Left ventricle myocardium superior (tissue), 1 donor: Measurements from ENCODE around the gene ADAMTS12. TPM values are rescaled to one million over a fixed set of nuclear protein-coding genes. Genes with fewer than 3 reads are reported as not detected.

Experiments
- ATAC-seq: fragments of 200-7000 bp; cut with Tn5 transposase; one replicate; pipeline ENCODE4 v1.9.1; 2020; ENCODE audit warnings: mild to moderate bottlenecking, moderate library complexity
- DNase-seq: peaks from one replicate; pipeline ENCODE4 v3.0.0-alpha.2; 2020
- intact Hi-C: fragments of 100-400 bp; cut with micrococcal nuclease; formaldehyde crosslinking; loops from one replicate; pipeline ENCODE4 v1.11.0; 2022
- total RNA-seq: library from RNA; stranded (reverse); fragmentation: NEBNext Ultra II Directional; extraction: Animal tissue kit (Norgen Biotek cat#: 25700); gene quantifications from one replicate; pipeline ENCODE4 v1.2.1, GENCODE V29; 2021
- donor health status: DM: no; HTN: yes; CAD: no; lungs with severe emphysema.

The ADAMTS12 gene
- total RNA-seq, 1 donor from 2014 or later = 1.4 TPM

GRCh38 chr5:33817301-33817700, 74.5 kb downstream of the ADAMTS12 start:
- DNase-seq (no peak), ATAC-seq (no peak)
- intact Hi-C loops = no loop called here

GRCh38 chr5:33816791-33817190, 75.0 kb downstream of the ADAMTS12 start:
- ATAC-seq = no peak
- no peak for DNase-seq
- intact Hi-C loops = no loop called here

- intact Hi-C loops = no loop called here
- DNase-seq (no peak), ATAC-seq (no peak)
Observed at GRCh38 chr5:33812746-33813145, 79.0 kb downstream of the ADAMTS12 start.

- peak; percentile 48 for ATAC-seq
- intact Hi-C loops = no loop called here
- no peak for DNase-seq
Observed at GRCh38 chr5:33810491-33811120, 81.2 kb downstream of the ADAMTS12 start.

GRCh38 chr5:33809936-33810335, 81.9 kb downstream of the ADAMTS12 start:
- ATAC-seq (no peak), DNase-seq (no peak)
- intact Hi-C loops = no loop called here

GRCh38 chr5:33808699-33809098, 83.1 kb downstream of the ADAMTS12 start:
- intact Hi-C loops = no loop called here
- ATAC-seq = no peak
- DNase-seq = no peak

GRCh38 chr5:33807771-33808170, 84.0 kb downstream of the ADAMTS12 start:
- no peak for DNase-seq
- ATAC-seq = no peak
- intact Hi-C loops = no loop called here

GRCh38 chr5:33806738-33807442, 84.9 kb downstream of the ADAMTS12 start:
- intact Hi-C loops = no loop called here
- ATAC-seq (peak; percentile 66), DNase-seq (no peak)

GRCh38 chr5:33801292-33801691, 90.5 kb downstream of the ADAMTS12 start:
- ATAC-seq (no peak), DNase-seq (no peak)
- intact Hi-C loops = no loop called here

- DNase-seq (no peak), ATAC-seq (no peak)
- intact Hi-C loops = no loop called here
Observed at GRCh38 chr5:33800241-33800950, 91.4 kb downstream of the ADAMTS12 start.

- intact Hi-C loops = no loop called here
- DNase-seq (no peak), ATAC-seq (no peak)
Observed at GRCh38 chr5:33795496-33795895, 96.3 kb downstream of the ADAMTS12 start.

- ATAC-seq (peak; percentile 56), DNase-seq (no peak)
- intact Hi-C loops = no loop called here
Observed at GRCh38 chr5:33794550-33795181, 97.1 kb downstream of the ADAMTS12 start.

- DNase-seq (peak; percentile 31), ATAC-seq (peak; percentile 30)
- intact Hi-C loops = no loop called here
Observed at GRCh38 chr5:33793836-33794549, 97.8 kb downstream of the ADAMTS12 start.

GRCh38 chr5:33793276-33793675, 98.5 kb downstream of the ADAMTS12 start:
- intact Hi-C loops = no loop called here
- no peak for ATAC-seq
- no peak for DNase-seq

- DNase-seq (no peak), ATAC-seq (no peak)
- intact Hi-C loops = no loop called here
Observed at GRCh38 chr5:33792559-33792958, 99.2 kb downstream of the ADAMTS12 start.

GRCh38 chr5:33789567-33789957, 102.2 kb downstream of the ADAMTS12 start:
- ATAC-seq (no peak), DNase-seq (no peak)
- intact Hi-C loops = no loop called here

GRCh38 chr5:33788922-33789566, 102.7 kb downstream of the ADAMTS12 start:
- no peak for DNase-seq
- ATAC-seq = no peak
- intact Hi-C loops = no loop called here

- intact Hi-C loops = no loop called here
- DNase-seq (no peak), ATAC-seq (no peak)
Observed at GRCh38 chr5:33785571-33785970, 106.2 kb downstream of the ADAMTS12 start.

- ATAC-seq = peak; percentile 78
- DNase-seq = no peak
- intact Hi-C loops = no loop called here
Observed at GRCh38 chr5:33781286-33781685, 110.5 kb downstream of the ADAMTS12 start.
